Endothelial cell of umbilical vein (primary cell): Measurements from ENCODE around the gene TBK1. TPM values are rescaled to one million over a fixed set of nuclear protein-coding genes. Genes with fewer than 3 reads are reported as not detected.

Experiments
- BruUV-seq: library from RNA; stranded (reverse); fragments of 400-500 nt; replicated peaks from 2 replicates; lab custom pipeline; 2021; lab: Mats Ljungman, UMichigan
- CTCF ChIA-PET: fragments of 300-600, 350-600 bp; sonication (Branson Sonifier 250); formaldehyde crosslinking; loops from one replicate; lab custom pipeline; 2021; ENCODE audit warnings: antibody characterized with exemption, inconsistent platforms; lab: Charles Lee
- POLR2A ChIA-PET: fragments of 300-600, 350-600 bp; sonication (Branson Sonifier 250); formaldehyde crosslinking; loops from one replicate; lab custom pipeline; 2021; ENCODE audit warnings: antibody characterized with exemption, inconsistent platforms; lab: Charles Lee
- DNase-seq: peaks from one replicate; pipeline ENCODE4 v3.0.0-alpha.2; 2011; ENCODE audit warnings: low read depth, low spot score
- FAIRE-seq: peaks from 2 replicates; lab custom pipeline; 2011; peaks lifted over from hg19 to GRCh38; lab: Jason Lieb, UNC
- H2AFZ ChIP-seq: 2 replicates; pipeline ENCODE4 v1.6.0; 2012; ENCODE audit warnings: low read depth, low read length, control low read depth, inconsistent platforms
- H3K27ac ChIP-seq: 2 replicates; pipeline ENCODE4 v1.5.1; 2011; ENCODE audit warnings: low read depth, mild to moderate bottlenecking, control low read depth, low read length, moderate library complexity; ENCODE audit not compliant: insufficient read depth
- H3K27me3 ChIP-seq, 2 experiments: 2 replicates each; pipeline versions ENCODE4 v1.6.0 to v1.6.1; 2011; ENCODE audit warnings: low read length in 2 of 2, mixed read lengths in 1 of 2; ENCODE audit not compliant: control insufficient read depth in 2 of 2, insufficient read depth in 2 of 2
- H3K36me3 ChIP-seq, 2 experiments: 2 replicates in 1 of 2; 3 replicates in 1 of 2; pipeline ENCODE4 v1.5.1; 2011; ENCODE audit warnings: low read length in 2 of 2, mild to moderate bottlenecking in 1 of 2, moderate library complexity in 1 of 2; ENCODE audit not compliant: control insufficient read depth in 2 of 2, insufficient read depth in 2 of 2; ENCODE audit errors: extremely low read depth in 1 of 2
- H3K4me1 ChIP-seq: 3 replicates; pipeline ENCODE4 v1.5.1; 2011; ENCODE audit warnings: mild to moderate bottlenecking, low read length; ENCODE audit not compliant: control insufficient read depth, insufficient read depth; ENCODE audit errors: extremely low read depth
- H3K4me2 ChIP-seq: 2 replicates; pipeline ENCODE4 v1.6.1; 2011; ENCODE audit warnings: low read length, control low read depth, mixed read lengths; ENCODE audit not compliant: insufficient read depth
- H3K4me3 ChIP-seq, 3 experiments: fragments of 200-600 bp in 1 of 3; sonication (generic), shearing (Covaris generic) in 1 of 3; replicated peaks in 1 of 3; 2 replicates each; pipeline ENCODE4 v1.5.1; 2011 to 2016; ENCODE audit warnings: control low read depth in 3 of 3, low read length in 3 of 3, mild to moderate bottlenecking in 2 of 3, inconsistent platforms in 1 of 3, low read depth in 1 of 3, moderate library complexity in 1 of 3; ENCODE audit not compliant: insufficient read depth in 1 of 3
- H3K79me2 ChIP-seq: 2 replicates; pipeline ENCODE4 v1.6.0; 2012; ENCODE audit warnings: low read length, inconsistent platforms; ENCODE audit not compliant: control insufficient read depth, insufficient read depth
- H3K9ac ChIP-seq: replicated peaks from 2 replicates; pipeline ENCODE3; 2011; ENCODE audit warnings: low read length, control low read depth; ENCODE audit not compliant: insufficient read depth; ENCODE audit errors: extremely low read depth
- H3K9me1 ChIP-seq: replicated peaks from 3 replicates; pipeline ENCODE4 v1.6.0; 2011; ENCODE audit warnings: mild to moderate bottlenecking, low read length; ENCODE audit not compliant: control insufficient read depth, insufficient read depth; ENCODE audit errors: extremely low read depth
- H3K9me3 ChIP-seq: replicated peaks from 2 replicates; pipeline ENCODE4 v1.5.1; 2012; ENCODE audit warnings: low read length, inconsistent platforms; ENCODE audit not compliant: control insufficient read depth, insufficient read depth
- H4K20me1 ChIP-seq: replicated peaks from 2 replicates; pipeline ENCODE3; 2011; ENCODE audit warnings: mild to moderate bottlenecking, low read length; ENCODE audit not compliant: control insufficient read depth, insufficient read depth; ENCODE audit errors: extremely low read depth
- CTCF ChIP-seq, 2 donors: IDR thresholded peaks; 1 replicate in 1 of 2; 2 replicates in 1 of 2; pipeline ENCODE4 v1.5.1; 2011; ENCODE audit warnings: low read length in 2 of 2, mild to moderate bottlenecking in 2 of 2, moderate library complexity in 2 of 2, control low read depth in 1 of 2, inconsistent platforms in 1 of 2, low read depth in 1 of 2; ENCODE audit not compliant: insufficient read depth in 1 of 2; ENCODE audit errors: extremely low read depth in 1 of 2
- EZH2 ChIP-seq: IDR thresholded peaks from 2 replicates; pipeline ENCODE4 v1.6.1; 2012; ENCODE audit warnings: borderline replicate concordance, low read depth, mild to moderate bottlenecking, moderate library complexity, low read length, inconsistent platforms; ENCODE audit not compliant: severe bottlenecking
- FOS ChIP-seq: IDR thresholded peaks from 2 replicates; pipeline ENCODE4 v1.6.1; 2011; ENCODE audit warnings: mild to moderate bottlenecking, low read length, moderate library complexity, borderline replicate concordance; ENCODE audit not compliant: insufficient read depth
- GATA2 ChIP-seq: IDR thresholded peaks from 2 replicates; pipeline ENCODE4 v1.7.0; 2011; ENCODE audit warnings: low read depth, mild to moderate bottlenecking, moderate library complexity, mixed read lengths, low read length; ENCODE audit not compliant: insufficient read length, insufficient read depth
- JUN ChIP-seq: IDR thresholded peaks from 2 replicates; pipeline ENCODE4 v1.6.1; 2011; ENCODE audit warnings: borderline replicate concordance, low read depth; ENCODE audit not compliant: insufficient read length, insufficient read depth
- MAX ChIP-seq: IDR thresholded peaks from 2 replicates; pipeline ENCODE4 v1.6.1; 2011; ENCODE audit not compliant: insufficient read depth, insufficient read length
- MYC ChIP-seq: IDR thresholded peaks from one replicate; pipeline ENCODE4 v1.6.1; 2011; ENCODE audit warnings: mild to moderate bottlenecking, low read depth, low read length
- POLR2A ChIP-seq: IDR thresholded peaks from 2 replicates; pipeline ENCODE4 v1.6.1; 2012; ENCODE audit warnings: low read depth, mild to moderate bottlenecking, control low read depth, low read length
- POLR2AphosphoS5 ChIP-seq: IDR thresholded peaks from 2 replicates; pipeline ENCODE4 v1.6.1; 2012; ENCODE audit warnings: low read depth, mild to moderate bottlenecking, control low read depth, low read length, moderate library complexity; ENCODE audit not compliant: insufficient read depth
- dilution Hi-C: fragments of 300-500 bp; cut with MboI; formaldehyde crosslinking; loops from one replicate; pipeline ENCODE4 v1.15.0; 2019; ENCODE audit warnings: low sequenced_read_pairs; ENCODE audit not compliant: extremely low pct_ligation_motif_present
- intact Hi-C: fragments of 100-400 bp; cut with micrococcal nuclease; formaldehyde crosslinking; loops from one replicate; pipeline ENCODE4 v1.10.0; 2022
- polyA plus RNA-seq, 4 experiments: library from polyadenylated mRNA; depleted of rRNA in 3 of 4; stranded (reverse) in 3 of 4; unstranded in 1 of 4; fragments of >200 nt; gene quantifications; 2 replicates each; pipeline versions ENCODE4 v1.2.1 to v1.2.3, GENCODE V29; 2011 to 2012; ENCODE audit warnings: missing spikeins in 1 of 4
- total RNA-seq: library from RNA; stranded (reverse); gene quantifications from 2 replicates; pipeline ENCODE4 v1.2.3, GENCODE V29; 2021

Gene TBK1
- total and polyA plus RNA-seq, 2 donors (not counting 3 experiments of a cell fraction or from before 2014, with no cell fraction given): 8.0 to 28.9 TPM

- CTCF ChIA-PET: interaction anchor here (1.7 kb wide), 1 partner anchor 9 kb away, joined by 5 read pairs; no protein-coding TSS in a partner anchor
- dilution Hi-C loops: no loop called here
- intact Hi-C loops: no loop called here
Measured at GRCh38 chr12:64431791-64432190, 20.1 kb upstream of the TBK1 start.

More at GRCh38 chr12:64431791-64432190, 20.1 kb upstream of the TBK1 start:
- no peaks in the 10 kb centered on the region for H3K4me1 ChIP-seq
- no peak overlapping the region for H3K27ac ChIP-seq
- H3K9me1 ChIP-seq: no peaks in the 10 kb centered on the region
- H2AFZ ChIP-seq: no peak overlapping the region
- no peak overlapping the region for H3K4me2 ChIP-seq
- POLR2A ChIA-PET: no interaction called here
- no peaks in the 10 kb centered on the region for H3K27me3 ChIP-seq
- no peaks in the 10 kb centered on the region for H3K9me3 ChIP-seq
- peaks cover 34 to 40% of the 10 kb centered on the region in 2 experiments for H3K36me3 ChIP-seq
- no peak for FAIRE-seq
- no peaks in the 10 kb centered on the region for H3K79me2 ChIP-seq
- no peak for DNase-seq
- no peaks in the 10 kb centered on the region for H4K20me1 ChIP-seq
- TF ChIP-seq CTCF (IDR thresholded peaks at IDR 0.05; ENCODE audit: extremely low read depth in 1 of 2, insufficient read depth in 1 of 2, low read depth in 1 of 2, low read length in 2 of 2) (no peak), POLR2A (no peak), POLR2AphosphoS5 (no peak), MAX (no peak), JUN (no peak), GATA2 (no peak), MYC (no peak), FOS (no peak), EZH2 (no peak)
- no TSS peak for BruUV-seq
- no peak overlapping the region for H3K9ac ChIP-seq
- H3K4me3 ChIP-seq: no peak overlapping the region
